Measurements from ENCODE around the gene PPIA. TPM values are rescaled to one million over a fixed set of nuclear protein-coding genes. Genes with fewer than 3 reads are reported as not detected.

Gene PPIA
- total RNA-seq, 1 donor from 2014 or later: 1,671 TPM

DNA sequence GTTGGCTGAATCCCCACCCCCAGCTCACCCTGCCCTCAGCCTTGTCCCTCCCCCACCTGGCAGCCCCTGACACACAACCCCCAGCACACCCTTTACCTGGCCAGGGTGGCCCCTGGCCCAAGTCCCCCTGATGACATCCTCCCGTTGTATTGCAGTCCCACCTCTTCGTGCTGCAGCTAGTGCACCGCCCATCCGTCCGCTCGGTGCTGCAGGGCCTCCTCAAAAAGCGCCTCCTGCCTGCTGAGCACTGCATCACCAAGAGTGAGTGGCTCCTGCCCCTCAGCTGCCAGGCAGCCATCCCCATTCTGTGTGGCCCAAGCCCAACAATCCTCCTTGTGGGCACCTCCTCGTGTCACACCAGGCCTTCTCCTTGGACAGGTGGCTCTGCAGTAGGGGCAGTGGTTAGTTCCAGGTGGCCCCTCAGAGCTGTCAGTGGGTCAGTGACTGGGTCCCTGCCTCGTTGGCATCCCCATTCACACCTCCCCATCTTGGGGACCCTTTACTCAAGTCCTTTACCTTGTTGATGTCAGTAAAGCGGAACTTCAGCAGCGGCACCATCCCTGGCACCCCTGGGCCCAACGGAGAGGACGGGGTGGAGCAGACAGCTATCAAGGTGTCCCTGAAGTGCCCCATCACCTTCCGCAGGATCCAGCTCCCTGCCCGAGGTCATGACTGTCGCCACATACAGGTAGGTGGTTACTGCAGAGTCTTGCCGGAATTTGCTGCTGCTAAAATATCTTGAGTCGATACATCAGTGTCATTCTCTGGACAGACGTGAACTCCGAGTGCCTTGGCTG, 33.6 kb upstream of the PPIA start:
- intact Hi-C loops (cut with micrococcal nuclease): no loop called here

DNA sequence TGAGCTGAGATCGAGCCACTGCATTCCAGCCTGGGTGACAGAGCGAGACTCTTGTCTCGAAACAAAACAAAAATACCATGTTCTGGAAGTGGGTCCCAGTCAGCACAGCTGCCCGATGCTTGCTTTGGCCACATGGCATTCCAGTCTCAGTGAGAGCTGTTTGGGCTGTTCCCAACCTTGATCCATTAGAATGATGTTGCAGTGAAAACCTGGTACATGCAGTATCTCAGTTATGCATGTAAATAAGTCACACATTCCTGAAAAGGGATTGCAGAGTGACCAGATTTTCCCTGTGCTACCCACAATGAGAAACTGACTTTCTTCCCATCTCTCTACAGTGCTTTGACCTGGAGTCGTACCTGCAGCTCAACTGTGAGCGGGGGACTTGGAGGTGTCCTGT, 32.4 kb upstream of the PPIA start:
- intact Hi-C loops (cut with micrococcal nuclease): no loop called here

DNA sequence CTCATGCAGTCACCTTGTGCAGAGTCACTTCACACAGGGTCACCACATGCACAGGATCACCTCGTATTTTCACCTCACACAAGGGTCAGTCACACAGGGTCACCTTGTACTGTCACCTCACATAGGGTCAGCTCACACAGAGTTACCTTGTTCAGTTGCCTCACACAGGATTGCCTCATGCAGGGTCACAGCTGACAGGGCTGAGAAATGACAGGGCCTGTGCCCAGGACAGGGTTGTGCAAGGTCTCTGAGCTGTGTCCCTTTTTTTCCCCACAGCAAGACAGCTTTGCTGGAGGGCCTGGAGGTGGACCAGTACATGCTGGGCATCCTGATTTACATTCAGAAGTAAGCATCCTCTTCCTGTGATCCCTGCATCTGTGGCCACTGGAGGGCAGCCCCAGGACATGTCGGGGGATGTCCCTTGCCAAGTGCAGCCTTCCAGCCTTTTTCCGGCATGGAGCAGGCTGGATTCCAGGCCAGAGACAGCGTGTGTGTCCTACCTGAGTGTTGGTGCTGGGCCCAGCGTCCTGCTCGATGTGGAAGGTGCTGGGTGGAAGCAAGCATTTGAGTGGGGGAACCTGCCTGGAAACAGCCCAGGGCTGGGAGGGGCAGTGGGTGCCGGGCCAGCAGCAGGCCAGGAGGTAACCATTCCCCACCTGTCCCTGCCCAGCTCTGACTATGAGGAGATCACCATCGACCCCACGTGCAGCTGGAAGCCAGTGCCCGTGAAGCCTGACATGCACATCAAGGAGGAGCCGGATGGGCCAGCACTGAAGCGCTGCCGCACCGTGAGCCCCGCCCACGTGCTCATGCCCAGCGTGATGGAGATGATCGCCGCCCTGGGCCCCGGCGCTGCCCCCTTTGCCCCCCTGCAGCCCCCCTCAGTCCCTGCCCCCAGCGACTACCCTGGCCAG, 31.6 kb upstream of the PPIA start:
- intact Hi-C loops (cut with micrococcal nuclease): no loop called here

DNA sequence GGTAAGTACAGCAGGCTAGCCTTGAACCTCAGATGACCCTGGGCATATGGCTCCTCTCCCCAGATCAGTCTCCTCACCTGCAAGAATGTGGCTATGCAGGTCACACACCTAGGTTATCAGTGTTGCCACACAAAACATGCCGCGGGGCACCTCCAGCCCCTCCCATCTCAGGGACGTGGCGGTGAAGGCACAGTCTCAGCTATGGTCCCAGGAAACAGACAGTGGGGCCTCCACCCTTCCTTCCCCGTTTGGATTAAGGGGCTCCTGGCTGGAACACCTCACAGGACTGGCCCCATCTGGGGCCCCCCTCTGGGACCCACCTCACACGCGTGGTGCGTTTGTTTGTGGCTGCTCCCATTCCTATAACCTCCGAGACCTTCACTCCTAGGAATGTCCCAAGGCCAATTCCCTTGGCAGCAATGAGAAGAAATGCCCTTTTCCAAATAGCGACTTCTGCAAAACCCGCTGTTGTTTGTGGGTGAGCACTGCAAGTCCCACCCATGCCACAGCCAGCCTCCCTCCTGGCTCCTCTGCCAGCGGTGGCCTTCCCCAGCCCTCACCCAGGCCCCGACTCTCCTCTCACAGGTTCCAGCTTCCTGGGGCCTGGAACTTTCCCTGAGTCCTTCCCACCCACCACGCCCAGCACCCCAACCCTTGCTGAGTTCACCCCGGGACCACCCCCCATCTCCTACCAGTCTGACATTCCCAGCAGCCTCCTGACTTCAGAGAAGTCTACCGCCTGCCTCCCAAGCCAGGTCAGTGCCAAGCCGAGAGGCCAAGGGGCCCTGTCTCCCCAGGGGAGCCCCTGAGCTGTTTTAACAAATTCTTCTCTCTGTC, 30.7 kb upstream of the PPIA start:
- intact Hi-C loops (cut with micrococcal nuclease): no loop called here

DNA sequence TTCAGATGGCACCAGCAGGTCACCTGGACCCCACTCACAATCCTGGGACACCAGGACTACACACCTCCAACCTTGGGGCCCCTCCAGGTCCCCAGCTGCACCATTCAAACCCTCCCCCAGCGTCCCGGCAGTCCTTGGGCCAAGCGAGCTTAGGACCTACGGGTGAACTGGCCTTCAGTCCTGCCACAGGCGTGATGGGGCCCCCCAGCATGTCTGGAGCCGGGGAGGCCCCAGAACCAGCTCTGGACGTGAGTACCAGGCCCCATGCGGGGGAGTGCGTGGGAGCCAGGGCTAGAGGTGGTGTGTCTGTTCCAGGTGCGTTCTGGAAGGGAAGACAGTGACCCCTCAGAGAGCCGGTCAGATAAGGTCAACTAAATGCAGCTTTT, 30.1 kb upstream of the PPIA start:
- intact Hi-C loops (cut with micrococcal nuclease): no loop called here

DNA sequence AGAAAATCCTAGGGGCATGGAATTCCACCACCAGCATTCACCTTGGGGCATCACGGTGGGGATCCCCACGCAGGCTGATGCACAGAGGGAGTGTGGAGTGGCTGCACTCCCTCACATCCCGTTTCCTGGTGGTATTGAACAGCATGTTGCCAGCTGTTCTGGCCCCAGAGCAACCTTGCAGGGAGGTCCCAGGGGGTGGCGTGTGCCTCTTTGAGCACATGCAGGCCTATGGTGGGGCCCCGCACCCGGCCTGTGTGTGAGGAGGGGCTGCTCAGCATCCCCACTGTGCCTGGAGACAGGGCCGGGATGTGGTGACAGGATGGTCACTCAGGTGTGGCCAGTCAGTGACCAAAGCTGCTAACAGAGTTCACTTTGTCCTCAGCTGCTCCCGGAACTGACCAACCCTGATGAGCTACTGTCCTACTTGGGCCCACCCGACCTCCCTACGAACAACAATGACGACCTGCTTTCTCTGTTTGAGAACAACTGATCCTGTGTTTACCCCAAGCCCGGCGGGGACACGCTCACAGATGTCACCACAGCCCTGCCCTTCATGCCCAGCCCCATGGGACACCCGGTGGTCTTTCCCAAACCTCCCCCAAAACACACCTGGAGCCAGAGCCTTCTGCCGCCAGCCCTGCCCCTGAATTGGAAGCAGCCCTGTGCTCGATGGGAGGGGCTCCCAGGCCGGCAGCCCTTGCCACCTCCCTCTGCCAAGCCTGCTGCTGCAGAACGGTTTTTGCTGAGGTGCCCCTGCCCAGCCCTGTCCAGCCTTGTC, 29.2 kb upstream of the PPIA start:
- intact Hi-C loops (cut with micrococcal nuclease): no loop called here

DNA sequence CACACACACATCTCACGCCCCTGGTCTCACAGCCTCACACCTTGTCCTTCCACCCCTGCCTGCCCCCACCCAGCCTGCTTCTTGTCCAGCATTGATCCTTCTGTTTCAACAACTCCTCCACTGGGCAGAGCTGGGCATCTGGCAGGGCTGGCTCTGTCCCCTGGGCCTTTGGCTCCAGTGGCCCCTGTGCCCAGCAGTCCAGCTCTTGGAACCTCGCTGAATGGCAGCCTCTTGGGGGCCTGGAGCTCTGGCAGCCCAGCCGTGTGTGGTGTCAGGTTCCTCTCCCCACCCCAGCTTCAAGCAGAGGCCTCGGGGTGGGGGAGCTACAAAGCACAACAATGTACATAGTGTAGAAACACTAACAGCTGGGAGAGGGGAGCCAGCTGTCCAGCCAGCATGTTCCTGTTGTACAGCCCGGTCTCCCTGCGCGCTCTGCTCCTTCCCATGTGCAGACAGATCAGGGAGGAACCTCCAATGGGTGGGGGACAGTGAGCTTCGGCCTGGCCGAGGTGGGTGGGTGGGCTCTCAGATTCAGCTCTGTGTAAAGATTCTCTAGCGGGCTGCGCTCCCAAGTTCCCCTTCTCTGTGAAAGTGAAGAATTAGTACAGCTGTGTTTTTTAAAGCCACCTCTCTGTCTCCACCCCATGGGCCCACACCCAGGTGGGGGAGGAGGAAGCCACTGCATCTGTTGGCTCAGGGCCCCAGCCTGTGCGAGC, 28.4 kb upstream of the PPIA start:
- intact Hi-C loops (cut with micrococcal nuclease): no loop called here

DNA sequence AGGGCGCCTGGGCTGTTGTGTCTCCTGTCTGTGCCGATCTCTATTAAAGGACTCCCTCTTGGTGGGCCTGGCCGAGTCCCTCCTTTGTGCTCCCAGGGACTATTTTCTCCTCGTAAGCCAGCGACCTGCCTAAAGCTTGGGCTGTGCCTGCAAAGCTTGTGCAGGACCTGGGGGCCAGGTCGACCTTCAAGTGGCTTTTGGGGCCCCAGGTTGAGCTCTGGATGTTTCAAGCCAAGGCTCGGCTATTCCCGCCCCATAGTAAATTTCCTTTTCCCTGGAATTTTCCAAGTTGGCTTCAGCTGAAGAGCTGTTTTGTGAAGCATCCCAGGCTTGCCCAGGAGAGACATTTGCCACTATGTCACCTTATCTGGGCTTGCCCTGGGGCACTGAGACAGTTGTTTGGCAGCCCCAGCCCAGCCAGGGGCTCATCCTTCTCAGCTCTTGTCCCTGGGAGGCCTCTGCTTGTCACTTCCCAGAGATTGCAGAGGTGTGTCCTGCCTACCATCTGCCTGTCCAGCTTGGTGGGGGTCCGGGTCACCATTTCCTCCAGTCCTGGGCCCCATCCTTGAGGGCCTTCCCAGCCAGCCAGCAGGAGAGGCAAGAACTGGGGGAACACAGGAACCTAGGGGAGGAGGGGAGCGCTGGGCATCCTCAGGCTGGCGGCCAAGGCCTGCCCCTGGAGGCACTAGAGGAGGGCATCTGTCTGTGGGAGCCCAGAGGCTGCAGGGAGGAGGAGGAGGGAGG, 27.7 kb upstream of the PPIA start:
- intact Hi-C loops (cut with micrococcal nuclease): no loop called here

DNA sequence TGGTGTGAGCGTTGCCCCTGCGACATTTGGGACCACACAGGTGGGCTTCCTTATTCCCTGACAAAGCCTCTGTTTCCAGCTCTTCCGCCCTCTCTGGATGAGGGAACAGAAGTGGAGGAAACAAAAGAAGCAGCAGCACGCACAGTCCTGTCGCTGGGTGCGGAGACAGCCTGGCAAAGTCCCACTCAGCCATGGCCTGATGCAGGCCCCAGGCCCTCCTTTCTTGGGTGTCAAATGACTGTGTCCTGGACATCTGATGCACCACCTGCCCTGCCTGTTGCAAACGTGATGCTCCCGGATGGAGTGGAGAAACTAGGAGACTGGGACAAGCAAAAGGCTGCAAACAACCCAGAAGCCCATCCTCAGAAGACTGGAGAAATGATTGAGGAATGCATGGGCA, 27.1 kb upstream of the PPIA start:
- intact Hi-C loops (cut with micrococcal nuclease): no loop called here

DNA sequence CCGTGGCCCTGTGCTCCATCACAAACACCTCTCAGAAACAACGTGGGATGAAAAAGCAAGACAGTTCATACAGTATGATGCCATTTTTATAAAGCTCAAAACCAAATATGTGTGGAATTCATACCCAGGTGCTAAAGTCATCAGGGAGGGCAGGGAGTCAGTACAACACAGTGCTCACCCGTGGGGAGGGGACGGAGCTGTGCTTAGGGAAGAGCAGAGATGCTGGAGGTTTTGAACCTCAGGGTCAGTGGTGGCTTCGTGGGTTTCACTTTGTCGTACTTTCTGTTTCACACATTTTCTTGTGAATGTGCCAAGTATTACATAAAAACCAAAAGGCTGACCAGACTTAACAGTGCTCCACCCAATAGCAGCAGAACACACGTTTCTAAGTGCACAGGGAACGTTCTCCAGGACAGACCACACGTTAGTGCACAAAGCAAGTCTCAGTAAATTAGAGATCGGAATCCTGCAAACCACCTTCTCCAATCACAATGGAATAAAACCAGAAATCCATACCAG, 26.6 kb upstream of the PPIA start:
- intact Hi-C loops (cut with micrococcal nuclease): loop anchor here (1.0 to 5.0 kb wide), 4 partner anchors 19 to 182 kb away; partner anchors contain the start of gene PPIA

DNA sequence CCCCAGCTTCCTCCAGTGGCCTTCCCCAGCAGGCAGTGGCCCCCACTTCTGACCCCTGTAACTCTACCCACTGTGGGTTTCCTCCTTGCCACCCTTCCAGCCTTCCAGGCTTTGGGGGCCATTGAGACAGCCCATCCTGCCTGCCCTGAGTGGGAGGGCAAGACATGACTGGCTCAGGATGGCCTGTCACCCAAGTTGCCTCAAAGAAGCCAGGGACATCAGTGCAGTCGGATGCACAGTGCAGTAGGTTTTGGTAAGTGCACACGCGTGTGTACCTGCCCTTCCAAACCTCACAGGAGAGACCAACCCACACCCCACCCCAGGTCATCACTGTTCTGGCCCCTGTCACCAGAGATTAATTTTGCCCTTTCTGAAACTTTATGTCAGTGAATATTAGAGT, 25.1 kb upstream of the PPIA start:
- intact Hi-C loops (cut with micrococcal nuclease): loop anchor here (5.0 kb wide), 1 partner anchor 151 kb away; no protein-coding TSS in a partner anchor

DNA sequence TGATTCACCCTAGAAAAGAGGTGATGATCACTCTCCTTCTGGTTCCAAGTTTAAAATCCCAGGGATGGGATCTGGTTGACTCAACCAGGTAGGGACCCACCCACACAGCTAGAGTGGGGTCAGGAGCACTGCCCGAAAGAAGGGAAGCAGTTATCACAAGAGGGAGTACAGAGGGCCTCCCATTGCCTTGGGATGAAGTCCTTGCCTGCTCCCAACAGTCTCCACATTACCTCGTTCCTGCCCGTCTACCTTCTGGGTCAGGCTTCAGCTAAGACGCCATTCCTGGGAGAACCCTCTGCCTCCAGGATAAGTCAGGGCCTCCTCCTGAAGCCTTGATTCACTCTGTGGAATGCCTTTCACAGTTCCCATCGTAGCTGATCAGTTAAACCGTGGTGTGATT, 24.0 kb upstream of the PPIA start:
- intact Hi-C loops (cut with micrococcal nuclease): loop anchor here (5.0 kb wide), 1 partner anchor 150 kb away; no protein-coding TSS in a partner anchor

DNA sequence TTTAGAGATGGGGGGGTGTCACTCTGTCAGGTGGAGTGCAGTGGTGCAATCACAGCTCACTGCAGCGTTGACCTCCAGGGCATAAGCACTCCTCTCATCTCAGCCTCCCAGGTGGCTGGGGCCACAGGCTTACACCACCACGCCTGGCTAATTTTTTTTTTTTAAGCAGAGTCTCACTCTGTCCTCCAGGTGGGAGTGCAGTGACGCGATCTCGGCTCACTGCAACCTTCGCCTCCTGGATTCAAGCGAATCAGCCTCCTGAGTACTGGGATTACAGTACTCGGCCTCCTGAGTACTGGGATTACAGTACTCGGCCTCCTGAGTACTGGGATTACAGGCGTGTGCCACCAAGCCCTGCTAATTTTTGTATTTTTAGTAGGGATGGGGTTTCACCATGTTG, 23.6 kb upstream of the PPIA start:
- intact Hi-C loops (cut with micrococcal nuclease): loop anchor here (5.0 kb wide), 1 partner anchor 149 kb away; no protein-coding TSS in a partner anchor

DNA sequence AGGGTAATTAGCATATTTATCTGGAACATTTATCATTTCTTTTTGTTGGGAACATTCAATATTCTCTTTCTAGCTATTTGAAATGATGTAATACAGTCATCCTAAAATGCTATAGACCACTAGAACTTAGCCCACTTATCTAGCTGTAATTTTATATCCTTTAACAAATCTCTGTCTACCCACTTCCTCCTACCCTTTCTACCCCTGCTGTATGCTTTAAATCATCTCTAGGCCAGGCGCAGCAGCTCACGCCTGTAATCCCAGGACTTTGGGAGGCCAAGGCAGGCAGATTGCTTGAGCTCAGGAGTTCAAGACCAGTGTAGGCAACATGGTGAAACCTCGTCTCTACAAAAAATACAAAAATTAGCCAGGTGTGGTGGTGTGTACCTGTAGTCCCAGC, 22.0 kb upstream of the PPIA start:
- intact Hi-C loops (cut with micrococcal nuclease): loop anchor here (5.0 kb wide), 1 partner anchor 148 kb away; no protein-coding TSS in a partner anchor

DNA sequence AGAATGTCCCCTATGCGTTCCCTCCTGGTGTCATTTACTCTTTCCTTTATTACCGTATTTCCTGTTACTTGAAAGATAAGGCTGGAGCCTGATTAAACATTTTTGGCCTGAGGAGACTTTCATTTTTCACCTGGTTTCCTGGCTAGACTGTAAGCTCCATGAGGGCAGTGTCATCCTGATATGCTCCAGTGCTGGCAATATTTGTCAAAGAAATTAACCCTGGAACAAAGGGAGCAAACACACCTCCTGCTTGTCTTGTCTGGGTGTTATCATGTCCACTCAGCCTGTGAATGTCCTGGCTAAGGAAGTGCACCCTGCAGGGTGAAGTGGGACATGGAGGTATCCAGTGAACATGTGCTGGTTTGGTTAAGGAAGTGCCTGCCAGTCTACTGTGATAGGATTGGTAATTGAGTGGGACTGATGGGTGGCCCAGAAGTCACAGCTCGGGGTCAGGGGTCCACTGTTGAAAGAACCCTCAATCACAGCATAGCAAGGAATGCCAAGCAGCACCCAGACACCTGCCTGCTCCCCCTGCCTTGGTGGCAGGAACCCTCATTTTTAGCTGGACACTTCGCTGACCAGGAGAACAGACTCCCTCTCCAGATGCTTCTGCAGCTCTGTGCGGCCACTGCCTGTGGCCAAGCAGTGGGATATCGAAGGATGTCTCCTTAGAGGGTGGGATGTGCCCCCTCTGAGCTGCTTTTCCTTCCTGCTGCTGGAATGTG, 20.9 kb upstream of the PPIA start:
- intact Hi-C loops (cut with micrococcal nuclease): no loop called here

DNA sequence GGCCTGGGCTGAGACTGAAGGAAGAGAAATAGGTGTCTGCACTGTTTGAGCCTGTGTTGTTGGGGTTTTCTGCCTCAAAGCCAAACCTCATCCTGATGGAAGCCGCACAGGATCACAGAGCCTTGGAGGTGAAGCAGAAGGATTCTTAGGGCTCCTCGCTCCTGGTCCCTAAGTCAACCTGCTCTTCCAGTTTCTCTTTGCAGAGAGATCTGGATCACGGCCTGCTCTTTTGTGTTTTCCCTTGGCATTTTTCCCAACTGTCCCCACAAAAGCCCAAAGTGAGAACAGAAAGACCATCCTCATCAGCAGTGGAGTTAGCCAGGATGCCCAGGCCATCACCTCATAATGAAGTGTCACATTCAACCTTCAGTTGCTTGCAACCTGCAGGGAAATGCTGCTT, 20.3 kb upstream of the PPIA start:
- intact Hi-C loops (cut with micrococcal nuclease): no loop called here

DNA sequence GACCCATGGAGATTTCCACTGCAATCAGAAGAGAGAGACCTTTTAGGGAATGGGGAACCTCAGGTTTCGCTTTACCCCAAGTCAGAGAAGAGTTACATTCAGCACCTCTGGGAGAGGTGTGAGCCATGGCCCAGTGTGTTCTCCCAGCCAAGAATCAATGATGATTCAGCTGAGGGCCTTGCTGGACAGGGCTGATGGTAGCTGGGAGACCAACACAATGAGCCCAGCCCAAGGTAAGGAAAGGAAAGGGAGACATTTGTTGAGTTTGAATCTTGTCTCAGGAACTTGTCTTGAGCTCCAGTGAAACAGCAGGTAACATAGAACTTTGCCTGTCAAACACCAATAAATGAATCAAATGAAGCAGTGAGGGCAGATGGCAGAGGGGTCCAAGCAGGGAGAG, 14.0 kb upstream of the PPIA start:
- intact Hi-C loops (cut with micrococcal nuclease): no loop called here

DNA sequence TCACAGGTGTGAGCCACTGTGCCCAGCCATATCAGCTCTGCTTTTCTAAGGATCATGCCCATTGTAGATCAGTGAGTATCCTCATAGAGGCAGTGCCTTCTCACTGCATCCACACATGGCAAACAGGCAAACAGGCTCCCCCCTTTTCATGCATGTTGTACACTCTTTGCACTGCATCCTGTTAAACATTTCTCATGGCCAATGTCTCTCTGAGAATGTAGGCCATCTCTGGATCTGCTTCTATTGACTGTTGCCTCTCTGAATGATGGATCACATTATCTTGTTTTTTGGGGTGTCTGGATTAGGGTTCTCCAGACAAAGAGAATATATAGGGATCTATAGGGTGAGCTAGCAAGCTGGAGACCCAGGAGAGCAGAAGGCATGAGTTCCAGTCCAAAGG, 13.1 kb upstream of the PPIA start:
- intact Hi-C loops (cut with micrococcal nuclease): no loop called here
